Central memory CD4-positive, alpha-beta T cell (primary cell): ENCODE measurements around the gene EDARADD.

Experiments used
- DNase-seq: peaks from one replicate; pipeline ENCODE4 v3.0.0; 2022

Gene EDARADD

GRCh38 chr1:236520445-236521005, 126.4 kb downstream of the EDARADD start:
- no peak for DNase-seq

GRCh38 chr1:236522937-236523703, 129.0 kb downstream of the EDARADD start:
- no peak for DNase-seq

- peak; percentile 81 for DNase-seq
Observed at GRCh38 chr1:236523704-236524141, 129.6 kb downstream of the EDARADD start, which contains the start of gene LGALS8. Gene LGALS8, plus strand, starts transcription at chr1:236523982. Its CDS starts 2,089 bp downstream, at chr1:236526071.

GRCh38 chr1:236524142-236524894, 130.2 kb downstream of the EDARADD start:
- DNase-seq = peak; percentile 74

- no peak for DNase-seq
Observed at GRCh38 chr1:236524895-236525184, 130.8 kb downstream of the EDARADD start.

- no peak for DNase-seq
Observed at GRCh38 chr1:236526079-236526478, 132.0 kb downstream of the EDARADD start.

- no peak for DNase-seq
Observed at GRCh38 chr1:236530286-236530685, 136.2 kb downstream of the EDARADD start.

GRCh38 chr1:236530959-236531358, 136.9 kb downstream of the EDARADD start:
- DNase-seq = no peak

- DNase-seq = no peak
Observed at GRCh38 chr1:236532850-236533249, 138.8 kb downstream of the EDARADD start.

- peak; percentile 16 for DNase-seq
Observed at GRCh38 chr1:236534151-236534651, 140.1 kb downstream of the EDARADD start.
